ENCODE results near the gene C18orf32. TPM values are rescaled to one million over a fixed set of nuclear protein-coding genes. Genes with fewer than 3 reads are reported as not detected.

C18orf32 gene
- total and polyA plus RNA-seq, 10 donors, result 33.3 to 66.7 (median 41.1) TPM

GRCh38 chr18:49483198-49483597 lies 3.8 kb downstream of the C18orf32 start:
- no peak for DNase-seq
- H3K27ac ChIP-seq, result no peak overlapping the region
- no peaks in the 10 kb centered on the region for H3K27me3 ChIP-seq (replicated peaks in 1 of 7)
- no peaks in the 10 kb centered on the region for H3K9me3 ChIP-seq
- H3K4me3 ChIP-seq, result no peak overlapping the region
- TF ChIP-seq POLR2AphosphoS5 (IDR thresholded peaks at IDR 0.05) (no peak), POLR2A (IDR thresholded peaks at IDR 0.05) (no peak)
- TF ChIP-seq, protein P1, sequence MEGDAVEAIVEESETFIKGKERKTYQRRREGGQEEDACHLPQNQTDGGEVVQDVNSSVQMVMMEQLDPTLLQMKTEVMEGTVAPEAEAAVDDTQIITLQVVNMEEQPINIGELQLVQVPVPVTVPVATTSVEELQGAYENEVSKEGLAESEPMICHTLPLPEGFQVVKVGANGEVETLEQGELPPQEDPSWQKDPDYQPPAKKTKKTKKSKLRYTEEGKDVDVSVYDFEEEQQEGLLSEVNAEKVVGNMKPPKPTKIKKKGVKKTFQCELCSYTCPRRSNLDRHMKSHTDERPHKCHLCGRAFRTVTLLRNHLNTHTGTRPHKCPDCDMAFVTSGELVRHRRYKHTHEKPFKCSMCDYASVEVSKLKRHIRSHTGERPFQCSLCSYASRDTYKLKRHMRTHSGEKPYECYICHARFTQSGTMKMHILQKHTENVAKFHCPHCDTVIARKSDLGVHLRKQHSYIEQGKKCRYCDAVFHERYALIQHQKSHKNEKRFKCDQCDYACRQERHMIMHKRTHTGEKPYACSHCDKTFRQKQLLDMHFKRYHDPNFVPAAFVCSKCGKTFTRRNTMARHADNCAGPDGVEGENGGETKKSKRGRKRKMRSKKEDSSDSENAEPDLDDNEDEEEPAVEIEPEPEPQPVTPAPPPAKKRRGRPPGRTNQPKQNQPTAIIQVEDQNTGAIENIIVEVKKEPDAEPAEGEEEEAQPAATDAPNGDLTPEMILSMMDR (IDR thresholded peaks at IDR 0.05 in 8 of 11, conservative IDR thresholded peaks at IDR 0.05 in 3 of 11), result no peak
- H3K4me1 ChIP-seq, result peaks cover 11 to 46% (median 35%) of the 10 kb centered on the region in 6 donors
- H3K36me3 ChIP-seq, result peaks cover 5 to 64% (median 47%) of the 10 kb centered on the region in 6 donors
- intact Hi-C loops (cut with DNase I; ENCODE audit: low total_unique reads), result loop anchor here (10.0 kb wide), 1 partner anchor 782 kb away; the partner anchor contains the start of gene CFAP53

- WGBS, 5 donors, result 72 to 91% (median 81%) methylated on average over 3 of the region's 3 CpGs
- no peaks in the 10 kb centered on the region for H3K9me3 ChIP-seq
- no peak for TF ChIP-seq POLR2AphosphoS5 (IDR thresholded peaks at IDR 0.05)
- TF ChIP-seq POLR2A (IDR thresholded peaks at IDR 0.05), result no peak
- TF ChIP-seq, protein P1 (IDR thresholded peaks at IDR 0.05 in 8 of 11, conservative IDR thresholded peaks at IDR 0.05 in 3 of 11), result no peak
- peak overlapping the region in 1 of 8 donors; percentile 20 for H3K27ac ChIP-seq
- peaks cover 5 to 58% (median 42%) of the 10 kb centered on the region in 6 donors for H3K36me3 ChIP-seq
- no peaks in the 10 kb centered on the region for H3K27me3 ChIP-seq (replicated peaks in 1 of 7)
- intact Hi-C loops (cut with DNase I; ENCODE audit: low total_unique reads), result loop anchor here (10.0 kb wide), 1 partner anchor 783 kb away; the partner anchor contains the start of gene CFAP53
- DNase-seq, result no peak
- H3K4me3 ChIP-seq, result no peak overlapping the region
- H3K4me1 ChIP-seq, result peaks cover 8 to 41% (median 27%) of the 10 kb centered on the region in 6 donors
Observed at GRCh38 chr18:49481907-49482306, 5.1 kb downstream of the C18orf32 start.

DNA sequence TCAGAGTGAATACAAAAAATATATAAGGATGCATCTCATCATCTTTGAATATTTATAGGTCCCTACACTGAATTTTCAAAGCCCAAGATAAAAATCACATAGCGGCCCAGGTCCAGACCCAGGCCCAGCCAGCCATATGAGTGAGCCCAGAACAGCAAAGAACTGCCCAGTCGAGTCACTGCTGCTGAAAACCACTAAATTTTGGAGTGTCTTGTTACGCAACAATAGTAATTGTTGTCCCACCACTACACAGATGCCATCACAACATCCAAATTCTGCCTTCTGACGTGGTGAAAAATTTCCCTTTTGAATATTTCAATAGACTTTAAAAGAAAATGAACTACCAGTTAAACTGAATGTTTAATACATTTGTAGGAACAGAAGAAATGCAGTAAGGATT lies 5.7 kb downstream of the C18orf32 start:
- WGBS, 5 donors, result 71 to 86% (median 85%) methylated on average over 4 of the region's 4 CpGs
- intact Hi-C loops (cut with DNase I; ENCODE audit: low total_unique reads), result loop anchor here (10.0 kb wide), 1 partner anchor 783 kb away; the partner anchor contains the start of gene CFAP53
- H3K36me3 ChIP-seq, result peaks cover 5 to 64% (median 42%) of the 10 kb centered on the region in 6 donors

More for the DNA sequence above, 5.7 kb downstream of the C18orf32 start:
- no peak for TF ChIP-seq POLR2A (IDR thresholded peaks at IDR 0.05)
- no peak for TF ChIP-seq POLR2AphosphoS5 (IDR thresholded peaks at IDR 0.05)
- TF ChIP-seq, protein P1 (IDR thresholded peaks at IDR 0.05 in 8 of 11, conservative IDR thresholded peaks at IDR 0.05 in 3 of 11), result no peak
- Histone ChIP-seq H3K4me3 (no peak overlapping the region), H3K27ac (no peak overlapping the region), H3K27me3 (replicated peaks in 1 of 7) (no peaks in the 10 kb centered on the region), H3K4me1 (peaks cover 8 to 44% (median 29%) of the 10 kb centered on the region in 6 donors), H3K9me3 (no peaks in the 10 kb centered on the region)
- no peak for DNase-seq
